NCI-H526 treated with DMSO at 0.1 percent for 48 hours (cell line): ENCODE data around the gene FRS2.
"Not testable (repeated sequence)": the region's sequence is repeated elsewhere in the genome, so short reads cannot be mapped to it uniquely, and the experiment has no call there.

Experiments used
- DNase-seq: peaks from one replicate; lab custom pipeline; 2025; lab: John Stamatoyannopoulos, UW

The FRS2 gene

DNA sequence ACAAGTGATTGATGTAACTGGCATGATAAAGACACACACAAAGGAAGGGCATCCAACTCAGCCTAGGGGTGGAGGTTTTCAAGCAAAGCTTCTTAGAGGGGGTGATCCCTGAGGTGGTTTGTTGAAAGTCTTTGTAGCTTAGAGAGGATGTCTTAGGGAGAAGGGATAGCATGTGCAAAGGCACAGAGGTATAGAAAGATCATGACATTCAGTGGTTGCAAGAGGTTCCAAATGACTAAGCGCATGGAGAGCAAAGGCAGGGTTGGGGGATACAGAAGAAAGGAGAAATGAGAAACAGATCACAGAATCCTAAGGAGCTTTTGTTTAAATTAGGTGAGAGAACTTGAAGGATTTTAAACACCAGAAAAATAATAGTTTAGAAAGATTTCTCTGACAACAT lies 109.9 kb downstream of the FRS2 start:
- DNase-seq, result no peak

GRCh38 chr12:69583203-69583602 lies 113.0 kb downstream of the FRS2 start:
- DNase-seq, result no peak

DNA sequence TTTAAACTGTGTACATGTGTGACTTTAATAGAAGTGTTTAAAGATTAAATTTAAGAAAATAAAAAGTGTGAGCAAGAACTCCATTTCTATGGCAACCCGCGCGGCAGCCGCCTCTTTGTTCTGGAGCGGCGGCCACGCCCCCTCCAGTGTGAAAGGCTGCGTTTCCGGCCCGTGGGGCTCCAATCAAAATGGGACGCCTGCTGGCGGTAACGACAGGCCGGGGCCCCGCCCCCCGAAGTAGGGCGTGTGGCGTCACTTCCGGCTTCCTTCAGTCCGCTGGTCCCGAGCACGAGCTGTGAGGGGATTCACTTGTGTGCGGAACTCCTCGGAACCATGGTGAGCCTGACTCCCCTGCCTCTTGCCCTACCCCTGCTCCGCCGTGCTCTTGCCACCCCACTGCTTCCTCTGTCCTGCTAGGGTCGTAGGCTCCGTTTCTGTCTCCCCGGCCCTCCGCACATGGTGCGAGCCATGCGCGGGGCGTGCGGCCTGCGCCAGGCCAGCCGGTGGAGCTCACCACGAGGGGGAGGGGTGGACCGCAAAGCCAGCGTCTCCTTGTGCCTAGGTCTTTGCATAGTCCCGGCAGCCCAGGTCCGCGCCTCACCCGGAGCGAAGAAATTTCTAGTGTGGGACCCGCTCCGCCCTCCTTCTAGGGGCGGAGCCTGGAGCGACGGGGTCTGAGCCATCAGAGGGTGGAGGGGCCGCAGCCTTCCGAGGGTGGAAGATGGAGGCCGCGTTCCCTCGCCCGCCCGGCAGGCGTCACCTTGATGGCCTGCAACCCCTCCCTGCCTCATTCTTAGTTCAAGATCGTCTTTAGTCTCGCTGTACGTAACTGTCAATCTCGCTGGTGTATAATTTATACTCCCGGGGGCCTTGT lies 115.2 kb downstream of the FRS2 start, which contains the start of gene CCT2:
CCT2 (plus strand) TSS at position 271 of the 874 bp plus-strand sequence; CDS start at position 334, 63 bp downstream.
- peak; percentile 76 for DNase-seq

- DNase-seq, result no peak
Observed at GRCh38 chr12:69588527-69588926, 118.3 kb downstream of the FRS2 start.

DNA sequence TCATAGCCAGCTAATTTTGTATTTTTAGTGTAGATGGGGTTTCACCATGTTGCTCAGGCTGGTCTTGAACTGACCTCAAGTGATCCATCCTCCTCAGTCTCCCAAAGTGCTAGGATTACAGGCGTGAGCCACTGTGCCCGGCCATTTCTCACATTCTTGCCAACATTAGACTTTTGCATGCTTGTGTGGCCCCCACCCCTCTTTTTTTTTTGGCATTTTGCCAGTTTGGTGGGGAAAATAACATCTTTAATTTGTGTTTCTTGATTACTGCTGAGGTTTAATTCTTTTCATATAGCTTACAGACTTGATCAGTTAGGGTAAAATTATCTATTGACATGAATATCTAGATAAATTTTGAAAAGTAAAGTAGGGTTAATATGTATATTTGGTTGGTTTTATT lies 118.9 kb downstream of the FRS2 start:
- DNase-seq, result no peak

- DNase-seq, result no peak
Observed at GRCh38 chr12:69595689-69596088, 125.5 kb downstream of the FRS2 start.

DNA sequence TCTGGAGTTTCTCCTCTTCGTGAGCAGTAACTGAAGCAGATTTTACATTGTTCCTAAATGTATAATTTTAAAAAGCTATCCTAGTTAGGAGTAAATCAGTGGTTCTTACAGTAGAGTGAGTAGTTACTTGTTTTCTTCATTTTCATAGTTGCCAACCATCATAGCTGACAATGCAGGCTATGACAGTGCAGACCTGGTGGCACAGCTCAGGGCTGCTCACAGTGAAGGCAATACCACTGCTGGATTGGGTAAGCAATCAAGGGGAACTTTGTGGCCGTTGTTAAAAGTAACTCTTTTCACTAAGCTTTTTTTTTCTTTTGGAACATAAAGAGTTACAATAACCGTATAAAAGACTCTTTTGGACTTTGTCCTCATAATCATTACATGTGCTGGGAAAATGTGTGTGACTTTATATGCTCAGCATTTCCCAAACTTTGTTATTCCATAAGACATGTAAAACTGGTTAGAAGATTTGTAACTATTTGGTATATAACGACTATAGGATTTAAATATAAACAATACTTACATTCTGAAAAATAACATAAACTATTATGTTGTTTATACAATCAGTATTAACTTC lies 128.1 kb downstream of the FRS2 start:
- no peak for DNase-seq

GRCh38 chr12:69600804-69601203 lies 130.6 kb downstream of the FRS2 start:
- DNase-seq, result no peak

- DNase-seq, result no peak
Observed at GRCh38 chr12:69601962-69602685, 131.9 kb downstream of the FRS2 start.

DNA sequence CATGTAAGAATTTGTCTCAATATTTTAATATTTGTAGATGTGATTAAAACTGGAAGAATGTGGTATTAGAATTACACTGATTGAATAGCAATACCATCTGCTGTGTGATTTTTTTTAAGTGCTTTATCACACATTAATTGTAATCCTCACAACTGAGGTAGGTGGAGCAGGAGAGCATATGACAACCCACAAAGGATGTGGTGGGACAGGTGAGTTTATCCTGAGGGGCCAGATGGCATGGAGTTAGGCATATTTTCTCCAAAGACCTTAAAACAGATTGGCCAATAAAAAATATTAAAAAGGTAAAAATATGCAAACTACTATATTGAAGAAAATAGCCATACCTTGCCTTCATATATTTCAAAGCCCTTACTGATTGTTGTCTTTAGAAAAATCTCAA lies 132.8 kb downstream of the FRS2 start:
- DNase-seq, result no peak

- DNase-seq, result not testable (repeated sequence)
Observed at GRCh38 chr12:69603556-69603955, 133.4 kb downstream of the FRS2 start.

- DNase-seq, result not testable (repeated sequence)
Observed at GRCh38 chr12:69604275-69604674, 134.1 kb downstream of the FRS2 start.

GRCh38 chr12:69608114-69608513 lies 137.9 kb downstream of the FRS2 start:
- DNase-seq, result no peak

DNA sequence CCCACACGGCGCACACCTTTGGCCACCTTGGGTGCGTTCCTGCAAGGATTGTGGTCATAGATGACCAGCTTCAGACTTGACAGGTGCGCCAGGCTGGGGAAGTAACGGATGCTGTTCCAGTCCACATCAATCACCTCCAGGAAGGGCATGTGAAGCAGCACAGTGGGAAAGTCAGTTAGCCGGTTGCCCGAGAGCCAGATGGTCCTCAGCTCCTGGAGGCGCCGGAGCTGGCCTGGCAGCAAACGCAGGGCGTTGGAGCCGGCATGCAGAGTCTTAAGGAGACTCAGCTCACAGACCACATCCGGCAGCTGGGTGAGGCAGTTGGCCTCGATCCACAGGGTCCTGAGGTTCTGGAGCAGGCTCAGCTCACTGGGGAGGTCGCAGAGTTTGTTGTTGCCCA lies 139.9 kb downstream of the FRS2 start:
- no peak for DNase-seq

DNA sequence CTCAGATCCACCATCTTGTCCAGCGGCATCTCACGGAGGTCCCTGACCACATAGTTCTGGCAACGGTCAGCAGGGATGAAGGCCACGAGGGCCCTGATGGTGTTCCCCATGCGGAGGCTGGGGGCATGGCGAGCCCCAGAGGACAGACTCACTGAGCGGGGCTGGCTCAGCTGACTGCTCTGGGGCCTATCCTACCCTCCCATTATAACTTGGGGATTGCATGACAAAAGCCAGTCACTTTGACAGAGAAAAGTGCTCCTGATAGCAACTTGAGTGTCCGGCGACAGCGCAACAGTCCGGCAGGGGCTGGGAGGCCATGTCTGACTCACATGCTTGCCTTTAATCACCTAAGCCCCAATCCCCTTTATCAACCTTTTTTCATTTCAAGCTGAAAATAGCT lies 140.5 kb downstream of the FRS2 start, which contains the start of gene LRRC10:
LRRC10 (minus strand) TSS at position 179 of the 400 bp plus-strand sequence; CDS start at position 110, 69 bp downstream.
- DNase-seq, result no peak

DNA sequence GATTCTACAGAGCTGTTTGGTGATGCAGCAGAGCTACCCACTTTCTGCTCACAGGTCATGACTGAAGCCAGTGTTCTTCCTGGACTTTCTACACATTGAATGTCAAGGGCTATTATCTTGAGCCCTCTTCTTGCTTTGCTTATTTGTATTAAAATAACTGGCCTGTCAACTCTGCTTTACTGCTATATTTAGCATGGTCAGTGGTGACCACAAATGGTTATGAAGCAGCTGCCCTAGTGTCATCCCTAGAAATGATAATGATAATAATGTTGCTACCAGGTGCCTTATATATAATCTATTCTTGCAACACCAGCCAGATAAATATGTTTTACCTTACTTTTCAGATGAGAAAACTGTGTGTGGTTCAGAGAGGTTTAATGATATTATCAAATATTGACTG lies 143.2 kb downstream of the FRS2 start:
- DNase-seq, result no peak

DNA sequence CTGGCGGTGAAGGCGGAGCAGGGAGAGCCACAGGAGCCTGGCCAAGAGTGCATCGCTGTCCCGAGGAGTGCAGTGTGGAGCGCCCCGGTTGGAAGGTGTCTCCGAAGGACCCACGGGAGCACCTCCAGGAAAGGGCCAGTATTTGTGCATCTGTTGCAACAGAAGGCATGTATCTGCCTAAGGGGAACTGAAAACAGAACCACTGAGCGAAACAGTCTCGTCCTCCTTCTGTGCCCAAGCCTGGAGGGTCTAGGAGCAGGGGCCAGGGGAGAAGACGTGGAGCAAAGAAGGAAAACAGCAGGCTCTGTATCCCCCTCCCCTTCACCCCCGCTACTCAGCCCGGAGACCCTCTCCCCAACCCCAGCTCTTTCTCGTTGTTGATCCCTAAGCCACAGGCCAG lies 145.8 kb downstream of the FRS2 start:
- DNase-seq, result no peak

- DNase-seq, result no peak
Observed at GRCh38 chr12:69619050-69619449, 148.9 kb downstream of the FRS2 start.

GRCh38 chr12:69620077-69620476 lies 149.9 kb downstream of the FRS2 start:
- DNase-seq, result no peak

- DNase-seq, result no peak
Observed at GRCh38 chr12:69620921-69621320, 150.7 kb downstream of the FRS2 start.

DNA sequence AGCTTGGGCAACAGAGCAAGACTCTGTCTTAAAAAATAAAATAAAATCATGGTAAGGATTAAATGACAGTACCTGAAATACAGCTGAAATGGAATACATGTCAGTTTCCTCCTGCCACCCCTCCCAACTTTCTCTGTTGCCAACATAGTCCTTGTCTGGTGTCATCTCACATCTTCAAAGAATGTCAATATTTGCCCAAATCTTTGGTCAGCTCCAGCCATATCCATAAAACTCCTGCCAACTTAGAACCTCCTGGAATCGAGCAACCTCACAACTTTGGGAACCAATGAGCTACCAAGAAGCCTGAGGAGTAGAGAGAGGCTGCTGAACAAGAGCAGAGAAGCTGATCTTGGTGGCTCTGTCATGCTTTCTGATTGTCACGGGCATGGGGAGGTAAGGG lies 151.4 kb downstream of the FRS2 start:
- DNase-seq, result no peak

GRCh38 chr12:69623970-69624369 lies 153.8 kb downstream of the FRS2 start:
- DNase-seq, result no peak

- DNase-seq, result no peak
Observed at GRCh38 chr12:69627501-69627900, 157.3 kb downstream of the FRS2 start.
